ENCODE results near the gene GALM. TPM values are rescaled to one million over a fixed set of nuclear protein-coding genes. Genes with fewer than 3 reads are reported as not detected.
A peak's percentile ranks its signal among the peaks of the same experiment; 100 is the strongest.

The GALM gene
- total RNA-seq, 1 experiment from 2014 or later: 20.5 TPM

DNA sequence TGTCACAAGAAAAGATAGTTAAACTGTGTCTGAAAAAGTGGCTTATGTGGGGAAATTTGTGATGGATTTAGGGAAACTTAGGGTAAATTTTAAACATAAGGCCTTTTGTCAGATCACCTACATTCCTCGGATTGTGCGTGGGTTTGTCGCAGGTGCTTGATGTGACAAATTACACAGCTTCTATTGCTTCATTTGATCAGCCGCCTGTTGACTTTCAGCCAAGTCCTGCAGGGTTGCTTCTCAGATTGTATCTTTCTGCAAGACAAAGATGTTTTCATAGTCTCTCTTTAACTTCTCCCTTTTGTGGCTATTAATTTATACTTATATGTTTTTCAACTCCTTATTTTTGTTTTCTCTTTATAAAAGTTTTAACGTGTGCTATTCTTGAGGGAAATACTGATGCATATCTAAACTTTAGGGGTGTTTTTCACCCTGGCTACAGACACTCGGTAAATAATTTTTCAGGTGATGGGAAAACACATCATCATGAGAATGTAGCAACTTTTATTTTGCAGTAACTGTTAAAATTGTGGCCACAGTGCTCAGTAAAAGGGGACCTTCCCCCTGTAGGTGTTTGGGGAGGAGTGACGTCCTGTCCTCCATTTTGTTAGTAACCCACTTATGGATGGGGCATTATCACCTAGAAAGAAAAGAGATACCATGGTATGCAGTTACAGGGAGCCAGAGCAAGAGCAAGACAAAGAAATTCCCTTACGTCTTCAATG, 31.4 kb downstream of the GALM start:
- TF ChIP-seq, protein P1, sequence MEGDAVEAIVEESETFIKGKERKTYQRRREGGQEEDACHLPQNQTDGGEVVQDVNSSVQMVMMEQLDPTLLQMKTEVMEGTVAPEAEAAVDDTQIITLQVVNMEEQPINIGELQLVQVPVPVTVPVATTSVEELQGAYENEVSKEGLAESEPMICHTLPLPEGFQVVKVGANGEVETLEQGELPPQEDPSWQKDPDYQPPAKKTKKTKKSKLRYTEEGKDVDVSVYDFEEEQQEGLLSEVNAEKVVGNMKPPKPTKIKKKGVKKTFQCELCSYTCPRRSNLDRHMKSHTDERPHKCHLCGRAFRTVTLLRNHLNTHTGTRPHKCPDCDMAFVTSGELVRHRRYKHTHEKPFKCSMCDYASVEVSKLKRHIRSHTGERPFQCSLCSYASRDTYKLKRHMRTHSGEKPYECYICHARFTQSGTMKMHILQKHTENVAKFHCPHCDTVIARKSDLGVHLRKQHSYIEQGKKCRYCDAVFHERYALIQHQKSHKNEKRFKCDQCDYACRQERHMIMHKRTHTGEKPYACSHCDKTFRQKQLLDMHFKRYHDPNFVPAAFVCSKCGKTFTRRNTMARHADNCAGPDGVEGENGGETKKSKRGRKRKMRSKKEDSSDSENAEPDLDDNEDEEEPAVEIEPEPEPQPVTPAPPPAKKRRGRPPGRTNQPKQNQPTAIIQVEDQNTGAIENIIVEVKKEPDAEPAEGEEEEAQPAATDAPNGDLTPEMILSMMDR (IDR thresholded peaks at IDR 0.05): no peak
- TF ChIP-seq TCF7L2 (IDR thresholded peaks at IDR 0.05; ENCODE audit: low read depth, low read length): peak; percentile 88
- no peak overlapping the region for H3K27ac ChIP-seq (ENCODE audit: low read length)
- ATAC-seq: no peak

DNA sequence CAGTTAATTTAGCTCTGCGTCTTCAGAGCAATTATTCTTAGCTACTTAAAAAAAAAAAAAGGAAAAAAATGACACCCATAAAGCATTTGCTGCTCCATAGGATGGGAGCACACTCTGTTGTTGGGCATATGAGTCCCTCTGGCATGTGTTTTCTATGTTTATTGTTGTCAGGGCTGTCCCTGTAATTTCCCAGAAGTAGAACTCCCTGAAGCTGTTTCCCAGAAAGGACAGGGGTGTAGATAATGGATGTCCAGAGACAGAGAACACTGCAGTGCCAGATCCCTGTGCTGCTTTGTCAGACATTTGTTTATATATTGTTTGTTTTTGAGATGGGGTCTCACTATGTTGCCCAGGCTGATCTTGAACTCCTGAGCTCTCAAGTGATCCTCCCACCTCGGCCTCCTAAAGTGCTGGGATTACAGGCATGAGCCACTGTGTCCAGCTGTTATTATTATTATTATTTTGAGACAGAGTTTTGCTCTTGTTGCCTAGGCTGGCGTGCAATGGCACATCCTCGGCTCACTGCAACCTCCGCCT, 32.6 kb downstream of the GALM start:
- TF ChIP-seq, protein P1 (IDR thresholded peaks at IDR 0.05): no peak
- TF ChIP-seq POLR2AphosphoS5 (IDR thresholded peaks at IDR 0.05; ENCODE audit: low read depth, low read length) (no peak), SIN3A (IDR thresholded peaks at IDR 0.05; ENCODE audit: borderline replicate concordance, insufficient read depth, low read depth, low read length) (no peak), TCF7L2 (IDR thresholded peaks at IDR 0.05; ENCODE audit: low read depth, low read length) (no peak)
- TF ChIP-seq, protein P2, sequence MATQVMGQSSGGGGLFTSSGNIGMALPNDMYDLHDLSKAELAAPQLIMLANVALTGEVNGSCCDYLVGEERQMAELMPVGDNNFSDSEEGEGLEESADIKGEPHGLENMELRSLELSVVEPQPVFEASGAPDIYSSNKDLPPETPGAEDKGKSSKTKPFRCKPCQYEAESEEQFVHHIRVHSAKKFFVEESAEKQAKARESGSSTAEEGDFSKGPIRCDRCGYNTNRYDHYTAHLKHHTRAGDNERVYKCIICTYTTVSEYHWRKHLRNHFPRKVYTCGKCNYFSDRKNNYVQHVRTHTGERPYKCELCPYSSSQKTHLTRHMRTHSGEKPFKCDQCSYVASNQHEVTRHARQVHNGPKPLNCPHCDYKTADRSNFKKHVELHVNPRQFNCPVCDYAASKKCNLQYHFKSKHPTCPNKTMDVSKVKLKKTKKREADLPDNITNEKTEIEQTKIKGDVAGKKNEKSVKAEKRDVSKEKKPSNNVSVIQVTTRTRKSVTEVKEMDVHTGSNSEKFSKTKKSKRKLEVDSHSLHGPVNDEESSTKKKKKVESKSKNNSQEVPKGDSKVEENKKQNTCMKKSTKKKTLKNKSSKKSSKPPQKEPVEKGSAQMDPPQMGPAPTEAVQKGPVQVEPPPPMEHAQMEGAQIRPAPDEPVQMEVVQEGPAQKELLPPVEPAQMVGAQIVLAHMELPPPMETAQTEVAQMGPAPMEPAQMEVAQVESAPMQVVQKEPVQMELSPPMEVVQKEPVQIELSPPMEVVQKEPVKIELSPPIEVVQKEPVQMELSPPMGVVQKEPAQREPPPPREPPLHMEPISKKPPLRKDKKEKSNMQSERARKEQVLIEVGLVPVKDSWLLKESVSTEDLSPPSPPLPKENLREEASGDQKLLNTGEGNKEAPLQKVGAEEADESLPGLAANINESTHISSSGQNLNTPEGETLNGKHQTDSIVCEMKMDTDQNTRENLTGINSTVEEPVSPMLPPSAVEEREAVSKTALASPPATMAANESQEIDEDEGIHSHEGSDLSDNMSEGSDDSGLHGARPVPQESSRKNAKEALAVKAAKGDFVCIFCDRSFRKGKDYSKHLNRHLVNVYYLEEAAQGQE (IDR thresholded peaks at IDR 0.05; ENCODE audit: insufficient read depth in 1 of 2, low read depth in 2 of 2, low read length in 1 of 2): no peak
- in situ Hi-C loops (cut with HindIII; ENCODE audit: low pct_unique_long_range_greater_than_20kb, low sequenced_read_pairs) (no loop called here), intact Hi-C loops (cut with micrococcal nuclease; ENCODE audit: unreplicated experiment) (no loop called here)
- ChIA-PET CTCF (no interaction called here), POLR2A (interaction anchor here (0.6 to 1.0 kb wide), 2 partner anchors 9 to 161 kb away, joined by 3 to 11 read pairs; no protein-coding TSS in a partner anchor)
- BruUV-seq (replicated peaks): no TSS peak
- no peaks in the 10 kb centered on the region for H3K9me3 ChIP-seq (ENCODE audit: control insufficient read depth, insufficient read depth, low read depth, low read length)
- peaks cover 27% of the 10 kb centered on the region for H3K4me1 ChIP-seq (ENCODE audit: control insufficient read depth, insufficient read depth, low read length)
- H3K36me3 ChIP-seq (ENCODE audit: control insufficient read depth, insufficient read depth, low read length): no peaks in the 10 kb centered on the region
- ATAC-seq (no peak), DNase-seq (ENCODE audit: low read depth, low spot score) (no peak)
- no peaks in the 10 kb centered on the region for H3K27me3 ChIP-seq (ENCODE audit: control insufficient read depth, insufficient read depth, low read length)
- peak overlapping the region; percentile 41; the same call in 1 of the 2 replicates for H3K27ac ChIP-seq (ENCODE audit: low read length)
- H3K4me3 ChIP-seq (ENCODE audit: low read depth in 2 of 2, low read length in 2 of 2): no peak overlapping the region

More for the DNA sequence above, 31.4 kb downstream of the GALM start:
- CTCF ChIA-PET: interaction anchor here (0.5 kb wide), 1 partner anchor 1448 kb away, joined by 3 read pairs; no protein-coding TSS in a partner anchor
- POLR2A ChIA-PET: interaction anchor here (1.0 kb wide), 1 partner anchor 10 kb away, joined by 3 read pairs; no protein-coding TSS in a partner anchor
- peaks cover 29% of the 10 kb centered on the region for H3K4me1 ChIP-seq (ENCODE audit: control insufficient read depth, insufficient read depth, low read length)
- no peak for DNase-seq (ENCODE audit: low read depth, low spot score)
- no peaks in the 10 kb centered on the region for H3K36me3 ChIP-seq (ENCODE audit: control insufficient read depth, insufficient read depth, low read length)
- no peaks in the 10 kb centered on the region for H3K27me3 ChIP-seq (ENCODE audit: control insufficient read depth, insufficient read depth, low read length)
- intact Hi-C loops (cut with micrococcal nuclease; ENCODE audit: unreplicated experiment) (no loop called here), in situ Hi-C loops (cut with HindIII; ENCODE audit: low pct_unique_long_range_greater_than_20kb, low sequenced_read_pairs) (no loop called here)
- no peaks in the 10 kb centered on the region for H3K9me3 ChIP-seq (ENCODE audit: control insufficient read depth, insufficient read depth, low read depth, low read length)
- no TSS peak for BruUV-seq (replicated peaks)
- H3K4me3 ChIP-seq (ENCODE audit: low read depth in 2 of 2, low read length in 2 of 2): no peak overlapping the region
